ENCODE measurements around the gene DLG2. TPM values are rescaled to one million over a fixed set of nuclear protein-coding genes. Genes with fewer than 3 reads are reported as not detected.

Gene DLG2
- total and polyA plus RNA-seq, 11 donors, result 2.4 to 13.9 (median 7.1) TPM

GRCh38 chr11:84583106-84583505, 1044.0 kb downstream of the DLG2 start:
- DNase-seq (no peak), ATAC-seq (no peak)
- Histone ChIP-seq H3K27ac (no peak overlapping the region), H3K36me3 (no peaks in the 10 kb centered on the region), H3K4me1 (no peaks in the 10 kb centered on the region), H3K27me3 (no peaks in the 10 kb centered on the region), H3K4me3 (no peak overlapping the region), H3K9me3 (no peaks in the 10 kb centered on the region)
- 73 to 87% (median 80%) methylated on average over 1 of the region's 1 CpG for WGBS, 4 donors
- TF ChIP-seq CTCF (IDR thresholded peaks at IDR 0.05) (no peak), POLR2A (IDR thresholded peaks at IDR 0.05) (no peak)
- intact Hi-C loops (cut with DNase I), result no loop called here

- TF ChIP-seq CTCF (IDR thresholded peaks at IDR 0.05) (no peak), POLR2A (IDR thresholded peaks at IDR 0.05) (no peak)
- Histone ChIP-seq H3K4me1 (no peaks in the 10 kb centered on the region), H3K9me3 (no peaks in the 10 kb centered on the region), H3K36me3 (no peaks in the 10 kb centered on the region), H3K27me3 (no peaks in the 10 kb centered on the region), H3K27ac (no peak overlapping the region), H3K4me3 (no peak overlapping the region)
- no peak for ATAC-seq
- no peak for DNase-seq
- intact Hi-C loops (cut with DNase I), result no loop called here
- 65 to 68% (median 67%) methylated on average over 3 of the region's 3 CpGs for WGBS, 4 donors
Measured at GRCh38 chr11:84581083-84581482, 1046.1 kb downstream of the DLG2 start.

- no peak for DNase-seq
- 76 to 83% (median 81%) methylated on average over 6 of the region's 6 CpGs for WGBS, 4 donors
- intact Hi-C loops (cut with DNase I), result no loop called here
Measured at GRCh38 chr11:84580428-84580827, 1046.7 kb downstream of the DLG2 start.

GRCh38 chr11:84573868-84574267, 1053.3 kb downstream of the DLG2 start:
- WGBS, 4 donors, result 53 to 81% (median 63%) methylated on average over 1 of the region's 1 CpG
- H3K4me3 ChIP-seq, result no peak overlapping the region
- H3K36me3 ChIP-seq, result no peaks in the 10 kb centered on the region
- H3K27me3 ChIP-seq, result no peaks in the 10 kb centered on the region
- H3K9me3 ChIP-seq, result peaks cover 0 to 20% (median 2%) of the 10 kb centered on the region in 12 donors
- intact Hi-C loops (cut with DNase I), result no loop called here
- no peak for DNase-seq
- no peak overlapping the region for H3K27ac ChIP-seq
- TF ChIP-seq CTCF (IDR thresholded peaks at IDR 0.05) (no peak), POLR2A (IDR thresholded peaks at IDR 0.05) (no peak)
- no peak for ATAC-seq
- H3K4me1 ChIP-seq, result no peaks in the 10 kb centered on the region

More at GRCh38 chr11:84580428-84580827, 1046.7 kb downstream of the DLG2 start:
- TF ChIP-seq POLR2A (IDR thresholded peaks at IDR 0.05), result no peak
- no peak for TF ChIP-seq CTCF (IDR thresholded peaks at IDR 0.05)
- Histone ChIP-seq H3K27me3 (no peaks in the 10 kb centered on the region), H3K36me3 (no peaks in the 10 kb centered on the region), H3K4me3 (no peak overlapping the region), H3K9me3 (no peaks in the 10 kb centered on the region), H3K4me1 (no peaks in the 10 kb centered on the region), H3K27ac (no peak overlapping the region)
- ATAC-seq, result no peak
